ENCODE results near the gene SCLT1. TPM values are rescaled to one million over a fixed set of nuclear protein-coding genes. Genes with fewer than 3 reads are reported as not detected.

SCLT1 gene
- total and polyA plus RNA-seq, 5 donors from 2014 or later = 5.6 to 33.3 (median 7.5) TPM

DNA sequence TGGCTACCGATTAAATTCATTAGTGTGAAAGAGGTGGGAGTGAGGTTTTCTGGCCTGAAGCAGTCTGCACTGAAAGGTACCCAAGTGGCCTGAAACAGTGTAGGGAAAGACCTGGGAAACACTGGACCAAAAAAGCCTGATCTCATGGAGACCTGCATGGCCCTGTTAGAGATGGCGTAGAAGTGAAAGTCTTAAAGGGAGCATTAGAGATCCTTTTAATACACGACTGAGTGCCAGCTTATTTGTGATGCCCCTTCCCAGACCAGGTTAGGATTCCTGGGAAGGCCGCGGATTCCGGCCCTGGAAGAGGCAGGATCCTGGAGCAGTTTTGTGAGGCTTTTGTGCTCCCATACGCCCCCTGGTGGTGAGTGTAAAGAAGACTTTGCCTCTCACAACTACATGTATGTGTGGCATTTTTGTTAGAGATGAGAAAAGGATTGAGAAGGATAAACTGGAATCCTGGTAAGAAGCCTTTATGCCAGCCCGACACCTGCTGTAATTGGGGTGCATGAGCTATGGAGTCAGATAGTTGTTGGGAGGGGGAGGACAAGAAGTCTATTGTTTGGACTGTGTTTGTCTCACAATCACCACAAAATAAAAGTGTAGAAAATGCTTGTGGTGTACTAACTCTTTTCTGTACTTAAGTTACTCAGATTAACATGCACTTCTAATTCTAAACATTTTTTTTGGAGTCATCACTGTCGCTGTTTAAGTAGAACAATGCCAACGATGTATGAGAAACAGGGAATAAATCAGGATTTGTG, 229.8 kb downstream of the SCLT1 start:
- ATAC-seq (ENCODE audit: low read depth in 2 of 2) = peak in 1 of 2 donors; percentile 22
- H3K36me3 Mint-ChIP-seq = peaks cover 44% of the 10 kb centered on the region

GRCh38 chr4:128862608-128863311, 230.6 kb downstream of the SCLT1 start:
- Histone ChIP-seq H3K9me3 (ENCODE audit: control insufficient read depth in 2 of 2, low read length in 2 of 2) (no peaks in the 10 kb centered on the region), H3K27ac (ENCODE audit: insufficient read depth, low read length, poor library complexity, severe bottlenecking) (peak overlapping the region; percentile 64), H3K36me3 (ENCODE audit: control insufficient read depth, insufficient read depth, low read length) (peaks cover 60% of the 10 kb centered on the region), H3K4me1 (ENCODE audit: control insufficient read depth, insufficient read depth, low read length, poor library complexity, severe bottlenecking) (peaks cover 22% of the 10 kb centered on the region), H3K4me3 (ENCODE audit: low read depth, low read length) (peak overlapping the region; percentile 29), H3K27me3 (ENCODE audit: control insufficient read depth, insufficient read depth, low read length) (no peaks in the 10 kb centered on the region)
- Mint-ChIP-seq H3K4me3 (peak overlapping the region in 3 of 4 donors; percentile 20 to 53 (median 48)), H3K9me3 (peaks cover 0 to 1% (median 0%) of the 10 kb centered on the region in 7 donors), H3K27me3 (no peaks in the 10 kb centered on the region), H3K27ac (peak overlapping the region; percentile 87 to 96 (median 90)), H3K4me1 (peaks cover 16 to 41% (median 31%) of the 10 kb centered on the region in 4 donors), H3K36me3 (peaks cover 47% of the 10 kb centered on the region)
- DNase-seq (peak in 2 of 3 donors; percentile 27 to 33), ATAC-seq (ENCODE audit: low read depth in 2 of 2) (peak; percentile 51 to 66)

More for the DNA sequence above, 229.8 kb downstream of the SCLT1 start:
- peak overlapping the region; percentile 87 to 96 (median 90) for H3K27ac Mint-ChIP-seq
- peaks cover 18 to 41% (median 32%) of the 10 kb centered on the region in 4 donors for H3K4me1 Mint-ChIP-seq
- Histone ChIP-seq H3K27me3 (ENCODE audit: control insufficient read depth, insufficient read depth, low read length) (no peaks in the 10 kb centered on the region), H3K9me3 (ENCODE audit: control insufficient read depth in 2 of 2, low read length in 2 of 2) (no peaks in the 10 kb centered on the region), H3K27ac (ENCODE audit: insufficient read depth, low read length, poor library complexity, severe bottlenecking) (peak overlapping the region; percentile 64), H3K4me3 (ENCODE audit: low read depth, low read length) (peak overlapping the region; percentile 29), H3K36me3 (ENCODE audit: control insufficient read depth, insufficient read depth, low read length) (peaks cover 60% of the 10 kb centered on the region), H3K4me1 (ENCODE audit: control insufficient read depth, insufficient read depth, low read length, poor library complexity, severe bottlenecking) (peaks cover 22% of the 10 kb centered on the region)
- peaks cover 0 to 1% (median 0%) of the 10 kb centered on the region in 7 donors for H3K9me3 Mint-ChIP-seq
- DNase-seq = peak; percentile 58 to 67 (median 66)
- H3K4me3 Mint-ChIP-seq = peak overlapping the region in 2 of 4 donors; percentile 20 to 32
- H3K27me3 Mint-ChIP-seq = no peaks in the 10 kb centered on the region

DNA sequence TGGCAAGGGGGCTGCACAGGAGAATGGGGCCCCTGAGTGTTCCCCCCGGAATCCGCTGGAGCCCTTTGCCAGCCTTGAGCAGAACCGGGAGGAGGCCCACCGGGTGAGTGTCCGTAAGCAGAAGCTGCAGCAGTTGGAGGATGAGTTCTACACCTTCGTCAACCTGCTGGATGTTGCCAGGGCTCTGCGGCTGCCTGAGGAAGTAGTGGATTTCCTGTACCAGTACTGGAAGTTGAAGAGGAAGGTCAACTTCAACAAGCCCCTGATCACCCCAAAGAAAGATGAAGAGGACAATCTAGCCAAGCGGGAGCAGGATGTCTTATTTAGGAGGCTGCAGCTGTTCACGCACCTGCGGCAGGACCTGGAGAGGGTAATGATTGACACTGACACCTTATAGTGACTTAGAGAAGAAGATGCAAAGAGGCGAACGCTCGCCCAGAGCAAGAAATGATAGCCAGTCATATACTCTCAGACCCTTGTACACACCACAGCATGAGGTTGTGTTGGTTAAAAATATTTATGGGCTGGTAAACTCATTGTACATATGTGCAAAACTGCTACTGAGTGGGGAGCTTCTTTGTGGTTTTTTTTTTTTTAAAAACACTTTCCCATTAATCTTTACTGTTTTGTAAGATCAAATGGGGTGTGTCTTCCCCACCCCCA, 231.4 kb downstream of the SCLT1 start:
- H3K27me3 Mint-ChIP-seq = no peaks in the 10 kb centered on the region
- Histone ChIP-seq H3K27ac (ENCODE audit: insufficient read depth, low read length, poor library complexity, severe bottlenecking) (peak overlapping the region; percentile 64), H3K9me3 (ENCODE audit: control insufficient read depth in 2 of 2, low read length in 2 of 2) (no peaks in the 10 kb centered on the region), H3K27me3 (ENCODE audit: control insufficient read depth, insufficient read depth, low read length) (no peaks in the 10 kb centered on the region), H3K36me3 (ENCODE audit: control insufficient read depth, insufficient read depth, low read length) (peaks cover 60% of the 10 kb centered on the region), H3K4me1 (ENCODE audit: control insufficient read depth, insufficient read depth, low read length, poor library complexity, severe bottlenecking) (peaks cover 22% of the 10 kb centered on the region), H3K4me3 (ENCODE audit: low read depth, low read length) (no peak overlapping the region)
- ATAC-seq (ENCODE audit: low read depth in 2 of 2) = peak in 1 of 2 donors; percentile 21
- H3K27ac Mint-ChIP-seq = peak overlapping the region; percentile 90 to 96 (median 91)
- H3K4me1 Mint-ChIP-seq = peaks cover 16 to 41% (median 31%) of the 10 kb centered on the region in 4 donors
- peaks cover 51% of the 10 kb centered on the region for H3K36me3 Mint-ChIP-seq
- peaks cover 0 to 1% (median 0%) of the 10 kb centered on the region in 7 donors for H3K9me3 Mint-ChIP-seq
- peak in 1 of 3 donors; percentile 37 for DNase-seq
- H3K4me3 Mint-ChIP-seq = peak overlapping the region in 2 of 4 donors; percentile 20 to 39

DNA sequence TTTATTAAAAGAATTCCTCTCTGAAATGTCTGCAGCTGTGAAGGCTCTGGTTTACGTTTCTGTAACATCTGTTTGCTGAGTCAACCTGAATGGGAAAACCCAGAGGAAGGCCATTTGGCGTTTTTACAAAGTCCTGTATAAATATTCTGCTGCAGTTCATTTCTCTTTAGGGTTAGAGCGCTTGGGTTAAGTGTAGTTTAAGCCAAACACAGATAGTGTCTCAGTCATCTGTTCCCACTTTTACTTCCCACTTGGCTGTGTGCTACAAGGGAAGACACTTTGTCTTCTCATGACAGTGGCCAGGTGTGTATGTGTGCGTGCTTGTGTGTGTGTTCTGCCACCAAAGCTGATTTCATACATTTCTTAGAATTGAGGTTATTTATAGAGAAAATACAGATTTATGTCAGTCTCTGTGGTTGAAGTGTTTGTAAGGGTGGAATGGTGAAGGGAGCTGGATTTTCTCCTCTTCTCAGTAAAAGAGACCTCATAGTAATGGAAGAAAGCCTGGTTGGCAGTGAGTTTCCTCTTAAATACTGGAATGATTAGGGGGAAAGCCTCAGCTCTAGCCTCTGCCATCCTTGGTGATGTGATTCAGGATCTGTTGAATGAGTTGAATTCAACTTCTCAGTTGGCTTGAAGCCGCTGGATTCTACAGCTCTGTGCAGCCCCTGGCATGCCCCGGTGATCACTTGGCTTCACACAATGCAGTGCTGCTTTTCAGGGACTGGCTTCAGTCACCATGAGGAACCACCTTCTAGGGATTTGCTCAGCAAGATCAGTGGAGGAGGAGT, 233.3 kb downstream of the SCLT1 start:
- Mint-ChIP-seq H3K4me1 (peaks cover 16 to 40% (median 29%) of the 10 kb centered on the region in 4 donors), H3K27ac (peak overlapping the region in 1 of 3 donors; percentile 90), H3K27me3 (no peaks in the 10 kb centered on the region), H3K36me3 (peaks cover 49% of the 10 kb centered on the region), H3K9me3 (peaks cover 0 to 1% (median 0%) of the 10 kb centered on the region in 7 donors), H3K4me3 (no peak overlapping the region)
- H3K4me1 ChIP-seq (ENCODE audit: control insufficient read depth, insufficient read depth, low read length, poor library complexity, severe bottlenecking) = peaks cover 22% of the 10 kb centered on the region
- H3K4me3 ChIP-seq (ENCODE audit: low read depth, low read length) = no peak overlapping the region
- no peaks in the 10 kb centered on the region for H3K9me3 ChIP-seq (ENCODE audit: control insufficient read depth in 2 of 2, low read length in 2 of 2)
- no peak for DNase-seq
- no peaks in the 10 kb centered on the region for H3K27me3 ChIP-seq (ENCODE audit: control insufficient read depth, insufficient read depth, low read length)
- H3K36me3 ChIP-seq (ENCODE audit: control insufficient read depth, insufficient read depth, low read length) = peaks cover 76% of the 10 kb centered on the region
- no peak overlapping the region for H3K27ac ChIP-seq (ENCODE audit: insufficient read depth, low read length, poor library complexity, severe bottlenecking)
- ATAC-seq (ENCODE audit: low read depth in 2 of 2) = no peak

DNA sequence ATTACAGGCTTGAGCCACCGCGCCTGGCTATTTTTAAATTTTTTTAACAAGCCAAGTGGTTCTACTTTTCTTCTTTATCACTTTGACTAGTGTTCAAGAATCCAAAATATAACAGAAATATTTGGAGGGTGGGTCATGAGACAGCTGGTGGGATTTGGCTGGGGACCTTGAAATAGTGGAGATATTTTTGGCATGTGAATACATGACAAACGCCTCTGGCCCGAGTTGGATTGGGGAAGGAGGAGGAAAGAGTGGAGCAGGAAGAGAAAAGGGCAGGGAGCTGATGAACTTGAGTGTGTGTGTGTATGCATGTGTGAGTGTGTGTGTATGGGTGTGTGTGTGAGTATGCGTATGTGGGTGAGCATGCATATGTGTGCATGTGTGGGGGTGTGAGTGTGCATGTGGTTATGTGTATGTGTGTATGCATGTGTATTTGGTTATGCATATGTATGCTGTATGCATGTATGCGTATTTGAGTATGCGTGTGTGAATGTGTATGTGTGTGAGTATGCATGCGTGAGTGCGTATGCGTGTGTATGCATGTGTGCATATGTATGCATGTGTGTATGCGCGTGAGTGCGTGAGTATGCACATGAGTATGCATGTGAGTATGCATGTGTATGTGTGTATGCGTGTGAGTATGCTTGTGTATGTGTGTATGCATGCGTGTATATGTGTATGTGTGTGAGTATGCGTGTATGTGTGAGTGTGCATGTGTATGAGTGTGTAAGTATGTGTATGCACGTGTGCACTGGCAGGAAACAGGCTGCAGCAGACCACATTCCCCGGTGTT, 234.3 kb downstream of the SCLT1 start:
- H3K4me1 ChIP-seq (ENCODE audit: control insufficient read depth, insufficient read depth, low read length, poor library complexity, severe bottlenecking) = peaks cover 31% of the 10 kb centered on the region
- H3K4me3 Mint-ChIP-seq = no peak overlapping the region
- ATAC-seq (ENCODE audit: low read depth in 2 of 2) = no peak
- DNase-seq = no peak
- peaks cover 73% of the 10 kb centered on the region for H3K36me3 ChIP-seq (ENCODE audit: control insufficient read depth, insufficient read depth, low read length)
- H3K27ac ChIP-seq (ENCODE audit: insufficient read depth, low read length, poor library complexity, severe bottlenecking) = no peak overlapping the region
- no peaks in the 10 kb centered on the region for H3K9me3 ChIP-seq (ENCODE audit: control insufficient read depth in 2 of 2, low read length in 2 of 2)
- no peaks in the 10 kb centered on the region for H3K27me3 ChIP-seq (ENCODE audit: control insufficient read depth, insufficient read depth, low read length)
- H3K36me3 Mint-ChIP-seq = peaks cover 48% of the 10 kb centered on the region
- H3K4me3 ChIP-seq (ENCODE audit: low read depth, low read length) = no peak overlapping the region
- peak overlapping the region; percentile 26 to 90 (median 38) for H3K27ac Mint-ChIP-seq
- no peaks in the 10 kb centered on the region for H3K27me3 Mint-ChIP-seq
- H3K9me3 Mint-ChIP-seq = peaks cover 0 to 1% (median 0%) of the 10 kb centered on the region in 7 donors
- peaks cover 22 to 49% (median 35%) of the 10 kb centered on the region in 4 donors for H3K4me1 Mint-ChIP-seq

- peaks cover 52% of the 10 kb centered on the region for H3K36me3 Mint-ChIP-seq
These were observed 237.1 kb downstream of the SCLT1 start for GRCh38 chr4:128856246-128856645.

More at GRCh38 chr4:128856246-128856645, 237.1 kb downstream of the SCLT1 start:
- Histone ChIP-seq H3K4me1 (ENCODE audit: control insufficient read depth, insufficient read depth, low read length, poor library complexity, severe bottlenecking) (peaks cover 15% of the 10 kb centered on the region), H3K27me3 (ENCODE audit: control insufficient read depth, insufficient read depth, low read length) (no peaks in the 10 kb centered on the region), H3K36me3 (ENCODE audit: control insufficient read depth, insufficient read depth, low read length) (peaks cover 84% of the 10 kb centered on the region), H3K9me3 (ENCODE audit: control insufficient read depth in 2 of 2, low read length in 2 of 2) (no peaks in the 10 kb centered on the region), H3K4me3 (ENCODE audit: low read depth, low read length) (no peak overlapping the region), H3K27ac (ENCODE audit: insufficient read depth, low read length, poor library complexity, severe bottlenecking) (no peak overlapping the region)
- no peaks in the 10 kb centered on the region for H3K27me3 Mint-ChIP-seq
- no peak for ATAC-seq (ENCODE audit: low read depth in 2 of 2)
- no peak overlapping the region for H3K27ac Mint-ChIP-seq
- H3K9me3 Mint-ChIP-seq = no peaks in the 10 kb centered on the region
- no peak for DNase-seq
- H3K4me1 Mint-ChIP-seq = peaks cover 9 to 42% (median 26%) of the 10 kb centered on the region in 4 donors
- H3K4me3 Mint-ChIP-seq = no peak overlapping the region
